K562 (cell line): ENCODE results near the gene MRM2. TPM values are rescaled to one million over a fixed set of nuclear protein-coding genes. Genes with fewer than 3 reads are reported as not detected.
A peak's percentile ranks its signal among the peaks of the same experiment; 100 is the strongest.

ENCODE experiments used
- BRF1 ChIP-seq: IDR thresholded peaks from 3 replicates; pipeline ENCODE4 v1.6.1; 2011; ENCODE audit warnings: borderline replicate concordance, mild to moderate bottlenecking; ENCODE audit not compliant: insufficient read length; ENCODE audit errors: extremely low read depth
- CBFA2T3 ChIP-seq: fragments of 450-650 bp; IDR thresholded peaks from 2 replicates; pipeline ENCODE4 v1.6.1; 2017
- CC2D1A ChIP-seq: fragments of 450-650 bp; IDR thresholded peaks from 2 replicates; pipeline ENCODE4 v1.6.1; 2017; ENCODE audit warnings: mild to moderate bottlenecking
- CEBPB ChIP-seq: fragments of 450-650 bp; IDR thresholded peaks from 2 replicates; pipeline ENCODE4 v1.6.1; 2016; ENCODE audit warnings: missing genetic modification characterization, missing compliant biosample characterization
- CHD2 ChIP-seq: IDR thresholded peaks from 2 replicates; pipeline ENCODE4 v1.6.1; 2011; ENCODE audit warnings: low read depth, low read length
- GATA2 ChIP-seq: sonication (generic); formaldehyde crosslinking; IDR thresholded peaks from 2 replicates; pipeline ENCODE4 v1.4.0; 2020; ENCODE audit warnings: mild to moderate bottlenecking, missing genetic modification reagents
- L3MBTL2 ChIP-seq: fragments of 450-650 bp; IDR thresholded peaks from 2 replicates; pipeline ENCODE4 v1.6.1; 2016; ENCODE audit warnings: mild to moderate bottlenecking, moderate library complexity
- LCOR ChIP-seq: sonication (generic); formaldehyde crosslinking; IDR thresholded peaks from 2 replicates; pipeline ENCODE4 v1.8.0; 2022; ENCODE audit warnings: mild to moderate bottlenecking, missing genetic modification reagents
- MCM5 ChIP-seq: fragments of 450-650 bp; IDR thresholded peaks from 2 replicates; pipeline ENCODE4 v1.6.1; 2016; ENCODE audit warnings: low read depth
- POLR2AphosphoS5 ChIP-seq: IDR thresholded peaks from 2 replicates; pipeline ENCODE4 v1.6.1; 2011; ENCODE audit warnings: mild to moderate bottlenecking, low read depth, low read length, moderate library complexity; ENCODE audit not compliant: control insufficient read depth, insufficient read depth
- POLR2H ChIP-seq: IDR thresholded peaks from 2 replicates; pipeline ENCODE4 v1.6.1; 2016; ENCODE audit warnings: missing genetic modification characterization, low read depth, mild to moderate bottlenecking, control low read depth, missing compliant biosample characterization, moderate library complexity
- SETDB1 ChIP-seq: IDR thresholded peaks from one replicate; pipeline ENCODE4 v1.6.1; 2012; ENCODE audit warnings: low read length, control low read depth, inconsistent platforms
- SIX5 ChIP-seq, 2 experiments: IDR thresholded peaks; 2 replicates each; pipeline ENCODE4 v1.6.1; 2011; ENCODE audit warnings: low read length in 2 of 2, borderline replicate concordance in 1 of 2, low read depth in 1 of 2, mild to moderate bottlenecking in 1 of 2, moderate library complexity in 1 of 2; ENCODE audit not compliant: insufficient read depth in 1 of 2
- SMAD4 ChIP-seq: fragments of 250-450 bp; sonication (Bioruptor Pico); conservative IDR thresholded peaks from 2 replicates; pipeline ENCODE4 v1.8.0; 2021; ENCODE audit warnings: inconsistent platforms, mild to moderate bottlenecking, moderate library complexity
- STAT5A ChIP-seq: IDR thresholded peaks from 2 replicates; pipeline ENCODE4 v1.6.1; 2012; ENCODE audit warnings: low read length, inconsistent platforms, borderline replicate concordance
- TEAD2 ChIP-seq: fragments of 450-650 bp; IDR thresholded peaks from 2 replicates; pipeline ENCODE4 v1.6.1; 2016; ENCODE audit warnings: missing genetic modification characterization, control low read depth, missing compliant biosample characterization
- ZNF551 ChIP-seq: fragments of 250-450 bp; sonication (Bioruptor Pico); IDR thresholded peaks from 2 replicates; pipeline ENCODE4 v1.5.0; 2021; ENCODE audit warnings: mild to moderate bottlenecking, moderate library complexity
- ZSCAN29 ChIP-seq: fragments of 450-650 bp; IDR thresholded peaks from 2 replicates; pipeline ENCODE4 v1.6.1; 2017
- polyA plus RNA-seq, 8 experiments: library from polyadenylated mRNA; depleted of rRNA in 4 of 8; stranded (reverse) in 5 of 8; unstranded in 3 of 8; fragments of >200 nt; fragmentation: Nextera tagmentation in 2 of 8; fragmentation: Illumina TruSeq in 1 of 8; extraction: Ambion mirVana in 2 of 8; extraction: Trizol in 1 of 8; gene quantifications; 2 replicates each; pipeline versions ENCODE4 v1.2.1 to v1.2.3, GENCODE V29; 2011 to 2014; ENCODE audit warnings: inconsistent platforms in 1 of 8, missing spikeins in 1 of 8
- total RNA-seq, 7 experiments: library from RNA; depleted of rRNA in 6 of 7; stranded (reverse); fragments of >200 nt in 6 of 7; fragmentation: Illumina TruSeq in 2 of 7; extraction: Trizol in 2 of 7; gene quantifications; 2 replicates each; pipeline versions ENCODE4 v1.2.1 to v1.2.3, GENCODE V29; 2011 to 2021; ENCODE audit warnings: low replicate concordance in 1 of 7
- TF ChIP-seq, protein P1 (sequence below): sonication (generic); formaldehyde crosslinking; IDR thresholded peaks from 2 replicates; pipeline ENCODE4 v1.8.0; 2023; ENCODE audit warnings: mild to moderate bottlenecking, missing genetic modification reagents
- TF ChIP-seq, protein P2 (sequence below), 2 experiments: fragments of 450-650 bp in 1 of 2; sonication (generic) in 1 of 2; formaldehyde crosslinking; conservative IDR thresholded peaks; 2 replicates each; pipeline versions ENCODE4 v1.4.0 to v1.8.1; 2020 to 2022; ENCODE audit warnings: mild to moderate bottlenecking in 1 of 2, missing genetic modification reagents in 1 of 2
- TF ChIP-seq, protein P3 (sequence below): sonication (generic); formaldehyde crosslinking; IDR thresholded peaks from 2 replicates; pipeline ENCODE4 v1.9.0; 2022; ENCODE audit warnings: mild to moderate bottlenecking, missing genetic modification reagents
- TF ChIP-seq, protein P4 (sequence below): fragments of 250-450 bp; sonication (Bioruptor Pico); IDR thresholded peaks from 2 replicates; pipeline ENCODE4 v1.5.0; 2021; ENCODE audit warnings: mild to moderate bottlenecking, borderline replicate concordance
- TF ChIP-seq, protein P5 (sequence below): fragments of 450-650 bp; formaldehyde crosslinking; conservative IDR thresholded peaks from 2 replicates; pipeline ENCODE4 v1.4.0; 2022; ENCODE audit warnings: mild to moderate bottlenecking, missing genetic modification characterization

MRM2 gene
- total and polyA plus RNA-seq, 9 of the 15 experiments (the other 6 are each of a cell fraction or from before 2014, with no cell fraction given): 32.4 to 116 (median 50.5) TPM

DNA sequence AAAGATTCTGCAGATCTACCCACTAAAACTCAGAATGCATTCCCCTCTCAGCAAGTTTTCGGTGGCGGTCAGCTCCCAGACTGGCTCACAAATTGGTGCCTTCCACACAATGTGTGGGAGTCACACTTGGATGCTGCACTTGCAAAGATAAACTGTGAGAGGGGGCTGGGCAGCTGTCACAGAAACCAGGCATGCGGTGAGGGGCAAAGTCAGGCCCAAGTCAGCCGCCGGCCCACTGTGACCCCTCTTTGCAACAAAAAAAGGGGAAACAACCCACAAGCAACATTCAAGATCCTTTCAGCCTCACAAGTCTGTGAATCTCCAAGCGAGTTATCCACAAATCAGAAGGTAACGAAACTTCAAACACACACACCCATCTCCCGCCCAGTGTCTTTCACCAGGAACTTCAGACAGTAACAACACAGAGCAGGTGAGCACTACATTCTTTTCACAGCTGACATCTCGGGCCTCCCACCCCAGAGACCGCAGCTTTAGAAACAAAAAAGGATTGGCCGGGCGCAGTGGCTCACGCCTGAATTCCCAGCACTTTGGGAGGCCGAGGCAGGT, 40.3 kb upstream of the MRM2 start (continued):
- no peak for TF ChIP-seq ZSCAN29
- no peak for TF ChIP-seq MCM5
- TF ChIP-seq CC2D1A: no peak
- TF ChIP-seq, protein P1, sequence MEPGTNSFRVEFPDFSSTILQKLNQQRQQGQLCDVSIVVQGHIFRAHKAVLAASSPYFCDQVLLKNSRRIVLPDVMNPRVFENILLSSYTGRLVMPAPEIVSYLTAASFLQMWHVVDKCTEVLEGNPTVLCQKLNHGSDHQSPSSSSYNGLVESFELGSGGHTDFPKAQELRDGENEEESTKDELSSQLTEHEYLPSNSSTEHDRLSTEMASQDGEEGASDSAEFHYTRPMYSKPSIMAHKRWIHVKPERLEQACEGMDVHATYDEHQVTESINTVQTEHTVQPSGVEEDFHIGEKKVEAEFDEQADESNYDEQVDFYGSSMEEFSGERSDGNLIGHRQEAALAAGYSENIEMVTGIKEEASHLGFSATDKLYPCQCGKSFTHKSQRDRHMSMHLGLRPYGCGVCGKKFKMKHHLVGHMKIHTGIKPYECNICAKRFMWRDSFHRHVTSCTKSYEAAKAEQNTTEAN (CRISPR knock-in tag): no peak
- TF ChIP-seq, protein P2, sequence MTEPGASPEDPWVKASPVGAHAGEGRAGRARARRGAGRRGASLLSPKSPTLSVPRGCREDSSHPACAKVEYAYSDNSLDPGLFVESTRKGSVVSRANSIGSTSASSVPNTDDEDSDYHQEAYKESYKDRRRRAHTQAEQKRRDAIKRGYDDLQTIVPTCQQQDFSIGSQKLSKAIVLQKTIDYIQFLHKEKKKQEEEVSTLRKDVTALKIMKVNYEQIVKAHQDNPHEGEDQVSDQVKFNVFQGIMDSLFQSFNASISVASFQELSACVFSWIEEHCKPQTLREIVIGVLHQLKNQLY (CRISPR knock-in tag; conservative IDR thresholded peaks at IDR 0.05): no peak
- TF ChIP-seq POLR2AphosphoS5: peak; percentile 67; the same call in 1 of the 2 replicates
- peak; percentile 80; the same call in 1 of the 2 replicates for TF ChIP-seq L3MBTL2
- TF ChIP-seq CBFA2T3: peak; percentile 86
- TF ChIP-seq STAT5A: peak; percentile 48; the same call in 1 of the 2 replicates
- TF ChIP-seq SIX5 (IDR thresholded peaks at IDR 0.05; ENCODE audit: borderline replicate concordance in 1 of 2, insufficient read depth in 1 of 2, low read depth in 1 of 2, low read length in 2 of 2): no peak
- TF ChIP-seq SMAD4 (CRISPR knock-in tag): peak; percentile 54; the same call in 1 of the 2 replicates
- no peak for TF ChIP-seq POLR2H (tag)
- TF ChIP-seq CEBPB (tag): no peak
- TF ChIP-seq, protein P3, sequence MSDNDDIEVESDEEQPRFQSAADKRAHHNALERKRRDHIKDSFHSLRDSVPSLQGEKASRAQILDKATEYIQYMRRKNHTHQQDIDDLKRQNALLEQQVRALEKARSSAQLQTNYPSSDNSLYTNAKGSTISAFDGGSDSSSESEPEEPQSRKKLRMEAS: peak; percentile 48
- no peak for TF ChIP-seq BRF1
- TF ChIP-seq SETDB1: no peak
- TF ChIP-seq, protein P4, sequence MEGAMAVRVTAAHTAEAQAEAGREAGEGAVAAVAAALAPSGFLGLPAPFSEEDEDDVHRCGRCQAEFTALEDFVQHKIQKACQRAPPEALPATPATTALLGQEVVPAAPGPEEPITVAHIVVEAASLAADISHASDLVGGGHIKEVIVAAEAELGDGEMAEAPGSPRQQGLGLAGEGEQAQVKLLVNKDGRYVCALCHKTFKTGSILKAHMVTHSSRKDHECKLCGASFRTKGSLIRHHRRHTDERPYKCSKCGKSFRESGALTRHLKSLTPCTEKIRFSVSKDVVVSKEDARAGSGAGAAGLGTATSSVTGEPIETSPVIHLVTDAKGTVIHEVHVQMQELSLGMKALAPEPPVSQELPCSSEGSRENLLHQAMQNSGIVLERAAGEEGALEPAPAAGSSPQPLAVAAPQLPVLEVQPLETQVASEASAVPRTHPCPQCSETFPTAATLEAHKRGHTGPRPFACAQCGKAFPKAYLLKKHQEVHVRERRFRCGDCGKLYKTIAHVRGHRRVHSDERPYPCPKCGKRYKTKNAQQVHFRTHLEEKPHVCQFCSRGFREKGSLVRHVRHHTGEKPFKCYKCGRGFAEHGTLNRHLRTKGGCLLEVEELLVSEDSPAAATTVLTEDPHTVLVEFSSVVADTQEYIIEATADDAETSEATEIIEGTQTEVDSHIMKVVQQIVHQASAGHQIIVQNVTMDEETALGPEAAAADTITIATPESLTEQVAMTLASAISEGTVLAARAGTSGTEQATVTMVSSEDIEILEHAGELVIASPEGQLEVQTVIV (CRISPR knock-in tag): no peak
- no peak for TF ChIP-seq CHD2
- no peak for TF ChIP-seq ZNF551 (CRISPR knock-in tag)
- TF ChIP-seq TEAD2 (tag): no peak
- peak; percentile 63; the same call in 1 of the 2 replicates for TF ChIP-seq GATA2 (CRISPR knock-in tag)
- TF ChIP-seq, protein P5, sequence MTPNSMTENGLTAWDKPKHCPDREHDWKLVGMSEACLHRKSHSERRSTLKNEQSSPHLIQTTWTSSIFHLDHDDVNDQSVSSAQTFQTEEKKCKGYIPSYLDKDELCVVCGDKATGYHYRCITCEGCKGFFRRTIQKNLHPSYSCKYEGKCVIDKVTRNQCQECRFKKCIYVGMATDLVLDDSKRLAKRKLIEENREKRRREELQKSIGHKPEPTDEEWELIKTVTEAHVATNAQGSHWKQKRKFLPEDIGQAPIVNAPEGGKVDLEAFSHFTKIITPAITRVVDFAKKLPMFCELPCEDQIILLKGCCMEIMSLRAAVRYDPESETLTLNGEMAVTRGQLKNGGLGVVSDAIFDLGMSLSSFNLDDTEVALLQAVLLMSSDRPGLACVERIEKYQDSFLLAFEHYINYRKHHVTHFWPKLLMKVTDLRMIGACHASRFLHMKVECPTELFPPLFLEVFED: no peak
- no peak for TF ChIP-seq LCOR (CRISPR knock-in tag)
